ENCODE measurements around the gene UQCRH. TPM values are rescaled to one million over a fixed set of nuclear protein-coding genes. Genes with fewer than 3 reads are reported as not detected.
"Not testable (repeated sequence)": the region's sequence is repeated elsewhere in the genome, so short reads cannot be mapped to it uniquely, and the experiment has no call there.

The UQCRH gene
- total RNA-seq, 2 experiments from 2014 or later: 333 to 343 TPM

DNA sequence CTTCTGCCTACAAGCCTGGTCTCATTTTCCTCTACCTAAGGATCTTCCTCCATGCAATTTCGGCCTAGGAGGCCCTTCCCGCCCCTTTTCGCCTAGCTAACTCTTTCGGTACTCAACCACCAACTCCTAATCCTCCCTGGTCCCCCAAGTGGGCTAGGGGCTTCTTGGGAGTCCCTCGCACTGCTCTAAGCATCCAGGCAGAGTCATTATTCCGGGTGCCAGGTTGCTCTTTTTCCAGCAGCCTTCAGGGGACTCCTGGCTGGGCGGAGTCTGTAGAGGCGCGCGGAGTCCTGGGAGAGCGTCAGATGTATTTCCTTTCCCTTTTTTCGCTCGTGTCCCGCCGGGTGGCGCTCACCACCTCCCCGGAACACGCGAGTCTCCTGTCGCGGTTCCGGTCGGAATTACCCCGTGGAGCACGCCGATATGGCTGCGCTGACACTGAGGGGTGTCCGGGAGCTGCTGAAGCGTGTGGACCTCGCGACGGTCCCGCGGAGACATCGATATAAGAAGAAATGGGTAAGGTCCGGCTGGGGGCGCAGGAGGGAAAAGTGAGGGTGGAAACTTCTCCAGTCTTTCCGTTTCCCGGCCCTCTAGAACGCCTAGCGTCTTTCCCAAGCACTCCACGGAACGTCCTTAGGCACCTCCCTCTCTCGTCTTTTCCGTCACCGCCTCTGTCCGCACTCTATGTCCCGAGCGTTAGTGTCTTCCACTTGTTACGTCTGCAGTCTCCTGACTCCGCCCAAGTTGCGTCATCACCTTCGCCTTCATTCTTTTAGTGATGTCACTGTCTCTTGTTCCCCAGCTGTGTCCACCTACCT is 37.1 kb downstream of the UQCRH start, which contains the start of gene NSUN4:
NSUN4 (plus strand) TSS at position 404 of the 818 bp plus-strand sequence; CDS start at position 424, 20 bp downstream.
- peak; percentile 92 for ATAC-seq
- Mint-ChIP-seq H3K27me3 (ENCODE audit: low read depth) (no peaks in the 10 kb centered on the region), H3K36me3 (ENCODE audit: low read depth) (peaks cover 17% of the 10 kb centered on the region), H3K9me3 (ENCODE audit: insufficient read depth) (no peaks in the 10 kb centered on the region), H3K27ac (peak within 1 kb of the TSS; percentile 100), H3K4me3 (peak within 1 kb of the TSS; percentile 100), H3K4me1 (ENCODE audit: low read depth) (peaks cover 34% of the 10 kb centered on the region)
- CTCF ChIA-PET: interaction anchor here (0.7 to 3.4 kb wide), 16 partner anchors 8 to 95 kb away, joined by 3 to 23 read pairs (median 4); partner anchors contain the start of genes LRRC41, RAD54L and UQCRH
- POLR2A ChIA-PET: interaction anchor here (0.6 to 3.1 kb wide), 9 partner anchors 10 to 333 kb away, joined by 3 to 30 read pairs (median 5); partner anchors contain the start of genes LRRC41, RAD54L and UQCRH
- peak; percentile 89 for DNase-seq

DNA sequence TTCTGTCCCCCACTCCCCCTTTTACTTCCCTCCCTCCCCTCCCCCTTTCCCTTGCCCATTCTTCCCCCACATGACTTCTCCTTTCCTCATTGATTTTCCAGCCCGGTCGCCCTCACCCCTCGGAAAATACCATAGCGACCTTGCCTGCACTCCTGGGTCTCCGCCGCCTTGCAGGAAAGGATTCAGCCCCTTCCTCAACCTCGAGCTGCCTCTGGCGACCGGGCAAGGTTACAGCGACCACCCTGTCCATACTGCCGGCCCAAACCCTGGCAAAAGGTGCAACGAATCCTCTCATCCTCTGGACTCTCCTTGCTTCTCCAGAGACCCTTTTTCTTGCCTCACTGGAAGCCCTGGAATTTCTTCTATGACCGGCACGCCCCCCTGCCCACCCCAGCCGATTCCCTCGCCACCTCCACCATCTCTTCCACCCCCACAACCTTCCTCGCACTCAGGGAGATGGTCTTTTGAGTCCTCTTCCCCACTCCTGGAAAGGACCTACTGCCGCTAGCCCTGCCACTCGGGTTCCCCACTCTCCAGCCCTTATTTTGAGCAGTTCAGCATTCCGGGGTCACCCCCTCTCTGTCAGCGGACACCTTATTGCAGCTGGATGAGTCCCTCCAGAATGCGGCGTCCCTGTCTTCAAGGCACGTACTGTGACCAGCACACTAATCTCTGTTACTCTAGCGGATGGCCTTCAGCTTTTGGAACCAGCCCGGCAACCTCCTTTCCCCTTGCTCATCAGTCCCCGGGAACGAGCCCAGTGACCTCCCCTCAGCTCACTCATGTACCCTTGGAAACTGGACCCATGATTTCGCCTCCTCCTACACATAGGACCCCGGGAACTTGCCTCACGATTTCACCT is 38.0 kb downstream of the UQCRH start:
- ATAC-seq (no peak), DNase-seq (no peak)
- ChIA-PET POLR2A (interaction anchor here (1.0 to 3.1 kb wide), 5 partner anchors 27 to 94 kb away, joined by 3 to 30 read pairs (median 5); partner anchors contain the start of genes LRRC41, RAD54L and UQCRH), CTCF (interaction anchor here (0.7 to 4.6 kb wide), 12 partner anchors 8 to 96 kb away, joined by 3 to 23 read pairs (median 4); partner anchors contain the start of genes LRRC41, RAD54L and UQCRH)
- Mint-ChIP-seq H3K9me3 (ENCODE audit: insufficient read depth) (no peaks in the 10 kb centered on the region), H3K36me3 (ENCODE audit: low read depth) (peaks cover 17% of the 10 kb centered on the region), H3K4me1 (ENCODE audit: low read depth) (peaks cover 34% of the 10 kb centered on the region), H3K4me3 (peak overlapping the region; percentile 100), H3K27ac (peak overlapping the region; percentile 100), H3K27me3 (ENCODE audit: low read depth) (no peaks in the 10 kb centered on the region)

DNA sequence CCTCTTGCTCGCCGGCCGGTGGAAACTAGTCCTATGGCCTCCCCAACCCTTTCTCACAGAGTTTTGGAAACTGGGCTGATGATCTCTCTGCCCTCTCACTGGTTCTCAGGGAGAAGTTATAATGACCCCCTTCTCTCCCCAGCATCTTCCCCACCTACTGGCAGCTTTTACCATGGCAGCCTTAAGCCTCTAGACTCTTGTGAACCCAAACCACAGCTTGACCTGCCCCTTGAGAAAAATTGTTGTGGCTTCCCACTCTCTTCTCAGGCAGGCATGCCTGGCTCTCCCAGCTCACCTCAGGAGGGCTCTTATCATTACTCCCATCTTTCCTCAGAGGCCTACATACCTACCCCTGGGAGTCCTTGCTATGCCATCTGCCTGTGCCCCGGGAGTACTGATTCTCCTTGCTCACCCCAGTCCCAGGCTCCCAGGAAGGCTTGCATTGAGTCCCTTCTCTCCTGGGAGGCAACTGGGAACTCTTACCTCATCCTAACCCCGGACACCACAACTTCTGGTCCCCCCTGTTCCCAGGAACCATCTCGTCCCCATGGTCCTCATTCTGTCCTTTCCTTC is 38.7 kb downstream of the UQCRH start:
- Mint-ChIP-seq H3K4me3 (peak overlapping the region; percentile 100), H3K9me3 (ENCODE audit: insufficient read depth) (no peaks in the 10 kb centered on the region), H3K27me3 (ENCODE audit: low read depth) (no peaks in the 10 kb centered on the region), H3K36me3 (ENCODE audit: low read depth) (peaks cover 21% of the 10 kb centered on the region), H3K27ac (peak overlapping the region; percentile 100), H3K4me1 (ENCODE audit: low read depth) (peaks cover 34% of the 10 kb centered on the region)
- DNase-seq: peak; percentile 38
- POLR2A ChIA-PET: interaction anchor here (0.6 to 3.1 kb wide), 2 partner anchors 39 to 56 kb away, joined by 3 to 30 read pairs; partner anchors contain the start of genes LRRC41 and UQCRH
- CTCF ChIA-PET: interaction anchor here (0.7 to 4.6 kb wide), 4 partner anchors 26 to 97 kb away, joined by 3 to 23 read pairs (median 12); partner anchors contain the start of genes LRRC41 and UQCRH
- no peak for ATAC-seq

DNA sequence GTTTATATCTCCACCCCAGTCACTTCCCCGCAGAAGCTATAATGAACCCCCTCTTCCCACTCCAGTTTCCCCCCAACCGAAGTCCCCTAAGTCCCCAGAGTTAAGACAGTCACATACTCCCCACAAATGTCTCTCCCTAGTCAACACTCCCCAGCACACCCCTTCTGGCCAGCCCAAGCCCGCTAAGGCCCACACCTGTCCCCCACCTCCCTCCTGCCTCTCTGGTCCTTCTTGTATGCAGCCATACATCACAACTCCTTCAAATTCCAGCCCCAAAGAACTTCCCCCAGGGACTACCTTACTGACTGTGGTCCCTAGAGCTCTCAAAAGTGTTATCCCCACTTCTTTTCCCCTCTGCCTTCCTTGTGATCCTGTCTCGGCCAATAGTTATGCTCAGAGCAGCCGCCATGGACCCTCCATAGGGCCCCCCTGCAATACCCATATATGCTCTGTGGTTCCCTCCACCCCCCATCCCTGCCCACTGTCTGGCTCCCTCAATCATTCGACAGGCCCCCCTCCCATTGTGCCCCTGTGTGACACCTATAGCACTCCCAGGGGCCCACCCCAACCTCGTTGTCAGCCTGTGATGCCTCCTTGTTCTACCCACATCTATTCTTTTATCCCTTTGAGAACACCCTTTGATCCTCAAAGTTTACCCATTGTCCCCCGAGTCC is 39.3 kb downstream of the UQCRH start:
- ChIA-PET POLR2A (interaction anchor here (0.6 to 3.1 kb wide), 2 partner anchors 39 to 55 kb away, joined by 3 to 30 read pairs; partner anchors contain the start of genes LRRC41 and UQCRH), CTCF (interaction anchor here (2.0 to 4.6 kb wide), 3 partner anchors 26 to 98 kb away, joined by 5 to 23 read pairs (median 19); partner anchors contain the start of genes LRRC41 and UQCRH)
- no peak overlapping the region for H3K4me3 Mint-ChIP-seq
- H3K27ac Mint-ChIP-seq: peak overlapping the region; percentile 100
- H3K4me1 Mint-ChIP-seq (ENCODE audit: low read depth): peaks cover 39% of the 10 kb centered on the region
- peaks cover 26% of the 10 kb centered on the region for H3K36me3 Mint-ChIP-seq (ENCODE audit: low read depth)
- DNase-seq: no peak
- no peaks in the 10 kb centered on the region for H3K9me3 Mint-ChIP-seq (ENCODE audit: insufficient read depth)
- ATAC-seq: no peak
- H3K27me3 Mint-ChIP-seq (ENCODE audit: low read depth): no peaks in the 10 kb centered on the region

DNA sequence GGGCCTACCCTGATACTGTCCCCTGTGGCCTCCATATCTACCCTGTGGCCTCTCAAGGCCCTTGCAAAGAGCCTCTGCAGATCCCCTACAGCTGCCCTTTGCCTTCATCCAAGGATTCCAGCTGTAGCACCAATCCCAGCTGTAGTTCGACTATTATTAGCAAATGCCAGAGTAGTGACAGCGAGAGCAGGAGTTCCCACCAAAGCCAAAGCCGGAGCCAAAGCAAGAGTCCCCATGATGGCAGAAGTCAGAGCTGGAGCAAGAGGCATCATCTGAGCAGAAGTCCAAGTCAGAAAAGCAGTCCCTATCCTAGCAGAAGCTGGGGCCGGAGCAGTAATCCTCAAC is 39.8 kb downstream of the UQCRH start:
- no peak overlapping the region for H3K27ac Mint-ChIP-seq
- DNase-seq: no peak
- no peak overlapping the region for H3K4me3 Mint-ChIP-seq
- peaks cover 30% of the 10 kb centered on the region for H3K36me3 Mint-ChIP-seq (ENCODE audit: low read depth)
- POLR2A ChIA-PET: no interaction called here
- peaks cover 44% of the 10 kb centered on the region for H3K4me1 Mint-ChIP-seq (ENCODE audit: low read depth)
- no peaks in the 10 kb centered on the region for H3K27me3 Mint-ChIP-seq (ENCODE audit: low read depth)
- ATAC-seq: no peak
- CTCF ChIA-PET: interaction anchor here (4.6 kb wide), 1 partner anchor 98 kb away, joined by 19 read pairs; no protein-coding TSS in a partner anchor
- H3K9me3 Mint-ChIP-seq (ENCODE audit: insufficient read depth): no peaks in the 10 kb centered on the region

DNA sequence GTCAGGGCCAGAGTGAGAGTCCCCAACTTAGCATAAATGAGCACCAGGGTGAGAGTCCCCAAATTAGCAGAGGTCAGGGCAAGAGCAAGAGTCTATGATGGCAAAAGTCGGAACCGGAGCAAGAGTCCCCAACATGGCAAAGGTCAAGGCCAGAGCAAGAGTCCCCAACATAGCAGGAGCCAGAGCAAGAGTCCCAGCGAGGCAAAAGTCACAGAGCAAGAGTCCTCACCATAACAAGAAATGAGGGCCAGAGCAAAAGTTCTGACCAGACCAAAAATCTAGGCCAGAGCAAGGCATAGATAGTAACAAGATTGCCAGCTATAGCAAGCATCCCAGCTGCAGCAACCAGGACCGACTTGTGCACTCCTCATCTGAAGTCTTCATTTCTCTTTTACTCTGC is 40.2 kb downstream of the UQCRH start:
- Mint-ChIP-seq H3K4me1 (ENCODE audit: low read depth) (peaks cover 44% of the 10 kb centered on the region), H3K9me3 (ENCODE audit: insufficient read depth) (no peaks in the 10 kb centered on the region), H3K4me3 (no peak overlapping the region), H3K27ac (no peak overlapping the region), H3K36me3 (ENCODE audit: low read depth) (peaks cover 30% of the 10 kb centered on the region), H3K27me3 (ENCODE audit: low read depth) (no peaks in the 10 kb centered on the region)
- ChIA-PET POLR2A (no interaction called here), CTCF (interaction anchor here (1.3 to 4.6 kb wide), 3 partner anchors 10 to 99 kb away, joined by 3 to 19 read pairs (median 4); partner anchors contain the start of genes LRRC41 and UQCRH)
- ATAC-seq: no peak
- DNase-seq: no peak

DNA sequence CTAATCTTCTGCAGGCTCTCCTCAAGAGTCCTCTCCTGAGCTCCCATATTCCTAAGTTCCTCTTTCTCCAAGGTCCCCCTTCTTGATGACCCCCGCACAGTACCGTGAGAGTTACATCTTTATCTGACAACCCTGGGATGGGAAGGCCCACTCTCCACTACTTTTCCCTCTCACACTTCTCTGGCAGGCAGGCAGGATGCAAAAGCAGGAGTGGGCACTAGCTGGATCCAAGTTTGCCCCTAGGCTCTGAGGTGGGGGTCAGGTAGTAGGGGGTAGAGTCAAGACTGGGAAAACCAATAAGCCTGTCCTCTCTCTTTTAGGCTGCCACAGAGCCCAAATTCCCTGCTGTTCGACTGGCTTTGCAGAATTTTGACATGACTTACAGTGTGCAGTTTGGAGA is 41.0 kb downstream of the UQCRH start:
- H3K9me3 Mint-ChIP-seq (ENCODE audit: insufficient read depth): no peaks in the 10 kb centered on the region
- H3K36me3 Mint-ChIP-seq (ENCODE audit: low read depth): peaks cover 33% of the 10 kb centered on the region
- peaks cover 39% of the 10 kb centered on the region for H3K4me1 Mint-ChIP-seq (ENCODE audit: low read depth)
- H3K27ac Mint-ChIP-seq: no peak overlapping the region
- CTCF ChIA-PET: interaction anchor here (1.3 to 4.6 kb wide), 3 partner anchors 11 to 100 kb away, joined by 3 to 19 read pairs (median 4); partner anchors contain the start of genes LRRC41 and UQCRH
- POLR2A ChIA-PET: no interaction called here
- no peaks in the 10 kb centered on the region for H3K27me3 Mint-ChIP-seq (ENCODE audit: low read depth)
- ATAC-seq: no peak
- DNase-seq: no peak
- no peak overlapping the region for H3K4me3 Mint-ChIP-seq

DNA sequence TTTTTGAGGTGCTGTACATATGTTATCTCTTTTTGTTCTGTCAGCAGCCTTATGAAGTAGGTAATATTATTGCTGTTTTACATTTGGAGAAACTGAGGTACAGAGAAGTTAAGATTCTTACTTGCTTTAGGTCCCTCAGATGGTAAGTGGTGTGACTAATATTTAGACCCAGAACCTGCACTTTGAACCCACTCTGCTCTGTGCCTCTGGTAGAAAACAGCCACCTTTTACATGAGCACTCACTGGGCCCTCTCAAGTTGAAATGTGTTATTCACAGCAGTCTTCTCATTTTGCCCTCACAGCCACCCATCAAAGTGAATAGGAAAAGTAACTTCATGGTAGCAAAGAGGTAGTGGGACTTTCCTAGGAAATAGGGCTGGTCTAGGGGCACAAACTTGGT is 41.8 kb downstream of the UQCRH start:
- H3K36me3 Mint-ChIP-seq (ENCODE audit: low read depth): peaks cover 39% of the 10 kb centered on the region
- H3K27ac Mint-ChIP-seq: no peak overlapping the region

DNA sequence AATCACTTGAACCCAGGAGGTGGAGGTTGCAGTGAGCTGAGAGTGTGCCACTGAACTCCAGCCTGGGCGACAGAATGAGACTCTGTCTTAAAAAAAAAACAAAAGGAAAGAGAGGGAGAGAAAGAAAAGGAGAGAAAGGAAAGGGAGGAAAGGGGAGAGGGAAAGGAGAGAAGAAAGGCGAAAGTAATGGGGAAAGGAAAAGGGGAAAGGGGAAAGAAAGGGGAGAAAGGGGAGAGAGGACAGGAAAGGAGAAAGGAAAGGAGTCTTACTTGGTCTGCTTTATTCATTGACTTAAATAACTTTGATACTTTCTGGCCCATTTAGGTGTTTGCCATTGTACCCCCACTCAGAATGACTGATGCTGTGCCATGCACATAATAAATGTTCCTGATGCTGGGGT is 48.9 kb downstream of the UQCRH start:
- peaks cover 9% of the 10 kb centered on the region for H3K4me1 Mint-ChIP-seq (ENCODE audit: low read depth)
- H3K36me3 Mint-ChIP-seq (ENCODE audit: low read depth): peaks cover 48% of the 10 kb centered on the region
- H3K9me3 Mint-ChIP-seq (ENCODE audit: insufficient read depth): no peaks in the 10 kb centered on the region
- H3K4me3 Mint-ChIP-seq: no peak overlapping the region
- ChIA-PET POLR2A (interaction anchor here (0.6 to 0.9 kb wide), 3 partner anchors 9 to 49 kb away, joined by 3 read pairs; partner anchors contain the start of genes LRRC41 and UQCRH), CTCF (interaction anchor here (1.2 to 1.3 kb wide), 2 partner anchors 12 to 14 kb away, joined by 3 to 4 read pairs; no protein-coding TSS in a partner anchor)
- DNase-seq: no peak
- H3K27ac Mint-ChIP-seq: no peak overlapping the region
- ATAC-seq: no peak
- H3K27me3 Mint-ChIP-seq (ENCODE audit: low read depth): no peaks in the 10 kb centered on the region

More for the DNA sequence above, 41.8 kb downstream of the UQCRH start:
- ChIA-PET POLR2A (no interaction called here), CTCF (interaction anchor here (1.7 to 4.6 kb wide), 2 partner anchors 12 to 100 kb away, joined by 4 to 19 read pairs; no protein-coding TSS in a partner anchor)
- Mint-ChIP-seq H3K4me1 (ENCODE audit: low read depth) (peaks cover 36% of the 10 kb centered on the region), H3K4me3 (no peak overlapping the region), H3K27me3 (ENCODE audit: low read depth) (no peaks in the 10 kb centered on the region), H3K9me3 (ENCODE audit: insufficient read depth) (no peaks in the 10 kb centered on the region)
- ATAC-seq: no peak
- DNase-seq: no peak

DNA sequence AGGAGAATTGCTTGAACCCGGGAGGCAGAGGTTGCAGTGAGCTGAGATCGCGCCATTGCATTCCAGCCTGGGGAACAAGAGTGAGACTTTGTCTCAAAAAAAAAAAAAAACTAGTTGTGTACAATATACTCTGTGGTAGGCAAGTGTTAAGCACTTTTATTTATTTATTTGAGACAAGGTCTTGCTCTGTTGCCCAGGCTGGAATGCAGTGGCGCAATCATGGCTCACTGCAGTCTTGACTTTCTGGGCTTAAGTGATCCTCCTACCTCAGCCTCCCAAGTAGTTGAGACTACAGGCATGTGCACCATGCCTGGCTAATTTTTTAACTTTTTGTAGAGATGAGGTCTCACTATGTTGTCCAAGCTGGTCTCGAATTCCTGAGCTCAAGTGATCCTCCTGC is 52.4 kb downstream of the UQCRH start:
- POLR2A ChIA-PET; H3K27me3 Mint-ChIP-seq (ENCODE audit: low read depth); H3K27ac Mint-ChIP-seq; H3K9me3 Mint-ChIP-seq (ENCODE audit: insufficient read depth); ATAC-seq; H3K4me3 Mint-ChIP-seq; DNase-seq; H3K4me1 Mint-ChIP-seq (ENCODE audit: low read depth): not testable (repeated sequence)
- H3K36me3 Mint-ChIP-seq (ENCODE audit: low read depth): peaks cover 40% of the 10 kb centered on the region
- CTCF ChIA-PET: interaction anchor here (0.7 kb wide), 1 partner anchor 8 kb away, joined by 5 read pairs; no protein-coding TSS in a partner anchor

All from activated CD8-positive, alpha-beta T cell treated with anti-CD3 and anti-CD28 coated beads, Interleukin-2, amount 10 ng/mL, durations not matched to agents 7 days and 5 days (primary cell).